CD8-positive, alpha-beta memory T cell (primary cell): ENCODE measurements around the gene CLPTM1L. TPM values are rescaled to one million over a fixed set of nuclear protein-coding genes. Genes with fewer than 3 reads are reported as not detected.
"Not testable (repeated sequence)": the region's sequence is repeated elsewhere in the genome, so short reads cannot be mapped to it uniquely, and the experiment has no call there.

Experiments
- CTCF ChIA-PET: fragments of 350-600 bp; sonication (Branson Sonifier 250); formaldehyde crosslinking; loops from one replicate; lab custom pipeline; 2021; ENCODE audit warnings: antibody characterized with exemption; lab: Charles Lee
- POLR2A ChIA-PET: fragments of 350-600 bp; sonication (Branson Sonifier 250); formaldehyde crosslinking; loops from one replicate; lab custom pipeline; 2021; ENCODE audit warnings: antibody characterized with exemption; lab: Charles Lee
- DNase-seq, 5 donors: peaks; one replicate each; pipeline versions ENCODE4 v3.0.0 to v3.0.0-alpha.2; 2020 to 2022; ENCODE audit warnings: mixed read lengths in 1 of 5
- H3K27ac ChIP-seq: one replicate; pipeline ENCODE4 v1.7.0; 2013; ENCODE audit warnings: low read depth, mild to moderate bottlenecking, low read length, moderate library complexity
- H3K27me3 ChIP-seq: 2 replicates; pipeline ENCODE4 v1.7.0; 2013; ENCODE audit warnings: low read length, mild to moderate bottlenecking; ENCODE audit not compliant: insufficient read depth, poor library complexity, severe bottlenecking
- H3K36me3 ChIP-seq: 2 replicates; pipeline ENCODE4 v1.7.0; 2013; ENCODE audit warnings: mild to moderate bottlenecking, low read length, moderate library complexity; ENCODE audit not compliant: insufficient read depth
- H3K4me1 ChIP-seq: 2 replicates; pipeline ENCODE4 v1.7.0; 2013; ENCODE audit warnings: mild to moderate bottlenecking, low read length, moderate library complexity; ENCODE audit not compliant: insufficient read depth
- H3K4me3 ChIP-seq: 2 replicates; pipeline ENCODE4 v1.7.0; 2013; ENCODE audit warnings: mild to moderate bottlenecking, low read length
- H3K9me3 ChIP-seq: 2 replicates; pipeline ENCODE4 v1.7.0; 2013; ENCODE audit warnings: mild to moderate bottlenecking, low read length
- H3K27ac Mint-ChIP-seq, 8 donors: one replicate each; pipeline ENCODE4 v1.8.0; 2020 to 2021; ENCODE audit warnings: mixed read lengths in 8 of 8, mild to moderate bottlenecking in 6 of 8, inconsistent platforms in 3 of 8, moderate library complexity in 3 of 8
- H3K27me3 Mint-ChIP-seq, 2 donors: one replicate each; pipeline ENCODE4 v1.8.0; 2020 to 2021; ENCODE audit warnings: mixed read lengths in 2 of 2, mild to moderate bottlenecking in 1 of 2, moderate library complexity in 1 of 2
- H3K36me3 Mint-ChIP-seq, 3 donors: one replicate each; pipeline ENCODE4 v1.8.0; 2020 to 2021; ENCODE audit warnings: mixed read lengths in 3 of 3, inconsistent platforms in 1 of 3, mild to moderate bottlenecking in 1 of 3
- H3K4me1 Mint-ChIP-seq, 3 donors: one replicate each; pipeline ENCODE4 v1.8.0; 2020 to 2021; ENCODE audit warnings: mixed read lengths in 3 of 3, inconsistent platforms in 1 of 3, mild to moderate bottlenecking in 1 of 3
- H3K4me3 Mint-ChIP-seq, 7 donors: one replicate each; pipeline ENCODE4 v1.8.0; 2020 to 2021; ENCODE audit warnings: mixed read lengths in 7 of 7, mild to moderate bottlenecking in 6 of 7, moderate library complexity in 4 of 7, inconsistent platforms in 2 of 7
- H3K9me3 Mint-ChIP-seq, 5 donors: one replicate each; pipeline ENCODE4 v1.8.0; 2020 to 2022; ENCODE audit warnings: mixed read lengths in 5 of 5, mild to moderate bottlenecking in 3 of 5, moderate library complexity in 2 of 5, inconsistent platforms in 1 of 5
- polyA plus RNA-seq: library from polyadenylated mRNA; unstranded; fragments of 300-500 nt; fragmentation: Illumina TruSeq; gene quantifications from one replicate; pipeline ENCODE4 v1.2.3, GENCODE V29; 2021
- total RNA-seq, 2 experiments: library from RNA; stranded (reverse); gene quantifications; one replicate each; pipeline ENCODE4 v1.2.3, GENCODE V29; 2021

Gene CLPTM1L
- total and polyA plus RNA-seq, 3 experiments from 2014 or later, result 68.1 to 110 (median 109) TPM

DNA sequence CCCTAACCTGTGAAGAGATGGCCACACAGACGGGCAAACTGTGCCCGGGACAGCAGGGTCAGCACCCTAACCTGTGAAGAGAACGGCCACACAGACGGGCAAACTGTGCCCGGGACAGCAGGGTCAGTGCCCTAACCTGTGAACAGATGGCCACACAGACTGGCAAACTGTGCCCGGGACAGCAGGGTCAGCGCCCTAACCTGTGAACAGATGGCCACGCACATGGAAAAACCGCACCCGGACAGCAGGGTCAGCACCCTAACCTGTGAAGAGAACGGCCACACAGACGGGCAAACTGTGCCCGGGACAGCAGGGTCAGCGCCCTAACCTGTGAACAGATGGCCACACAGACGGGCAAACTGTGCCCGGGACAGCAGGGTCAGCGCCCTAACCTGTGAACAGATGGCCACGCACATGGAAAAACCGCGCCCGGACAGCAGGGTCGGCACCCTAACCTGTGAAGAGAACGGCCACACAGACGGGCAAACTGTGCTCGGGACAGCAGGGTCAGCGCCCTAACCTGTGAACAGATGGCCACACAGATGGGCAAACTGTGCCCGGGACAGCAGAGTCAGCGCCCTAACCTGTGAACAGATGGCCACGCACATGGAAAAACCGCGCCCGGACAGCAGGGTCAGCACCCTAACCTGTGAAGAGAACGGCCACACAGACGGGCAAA lies 5.6 kb downstream of the CLPTM1L start:
- CTCF ChIA-PET, H3K27me3 Mint-ChIP-seq, H3K27me3 ChIP-seq, H3K4me3 ChIP-seq, DNase-seq, H3K4me3 Mint-ChIP-seq, H3K9me3 Mint-ChIP-seq, H3K27ac ChIP-seq, H3K27ac Mint-ChIP-seq, H3K9me3 ChIP-seq, POLR2A ChIA-PET: not testable (repeated sequence)
- H3K36me3 ChIP-seq, result peaks cover 53% of the 10 kb centered on the region
- H3K36me3 Mint-ChIP-seq, result peaks cover 4 to 85% (median 18%) of the 10 kb centered on the region in 3 donors
- peaks cover 31% of the 10 kb centered on the region for H3K4me1 ChIP-seq
- H3K4me1 Mint-ChIP-seq, result peaks cover 22 to 33% (median 28%) of the 10 kb centered on the region in 3 donors

DNA sequence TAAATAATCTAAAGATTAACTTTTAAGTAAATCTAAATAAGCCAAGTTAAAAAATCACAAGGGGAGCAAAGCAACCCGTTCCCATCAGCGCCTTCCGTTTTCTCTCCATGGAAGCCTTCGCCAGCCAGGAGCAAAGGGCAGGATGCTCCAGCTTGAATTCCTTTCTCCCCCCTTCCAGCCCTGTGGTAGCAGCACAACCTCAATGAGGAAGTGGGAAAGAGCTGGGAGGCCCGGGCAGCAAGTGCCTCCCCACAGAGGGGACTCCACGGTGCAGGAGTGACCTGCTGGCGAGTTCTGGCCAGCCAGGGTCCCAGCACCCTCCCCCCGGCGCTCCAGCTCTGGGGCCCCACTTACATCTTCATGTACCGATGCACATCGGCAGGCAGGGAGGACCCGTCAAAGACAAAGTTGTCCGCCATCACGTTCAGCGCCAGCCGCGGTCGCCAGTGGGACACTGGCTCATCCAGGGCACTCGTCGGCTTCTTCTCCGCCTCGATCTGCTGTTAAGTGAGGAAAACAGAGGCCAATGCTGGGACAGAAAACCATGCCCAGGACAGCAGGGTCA lies 6.3 kb downstream of the CLPTM1L start:
- Histone ChIP-seq H3K36me3 (peaks cover 59% of the 10 kb centered on the region), H3K9me3 (no peaks in the 10 kb centered on the region), H3K4me3 (no peak overlapping the region), H3K4me1 (peaks cover 24% of the 10 kb centered on the region), H3K27ac (no peak overlapping the region), H3K27me3 (no peaks in the 10 kb centered on the region)
- ChIA-PET CTCF (interaction anchor here (1.1 kb wide), 1 partner anchor 42 kb away, joined by 3 read pairs; no protein-coding TSS in a partner anchor), POLR2A (no interaction called here)
- Mint-ChIP-seq H3K36me3 (peaks cover 4 to 83% (median 14%) of the 10 kb centered on the region in 3 donors), H3K27ac (peak overlapping the region in 1 of 8 donors; percentile 57), H3K4me3 (no peak overlapping the region), H3K9me3 (no peaks in the 10 kb centered on the region), H3K4me1 (peaks cover 15 to 26% (median 21%) of the 10 kb centered on the region in 3 donors), H3K27me3 (no peaks in the 10 kb centered on the region)
- no peak for DNase-seq

DNA sequence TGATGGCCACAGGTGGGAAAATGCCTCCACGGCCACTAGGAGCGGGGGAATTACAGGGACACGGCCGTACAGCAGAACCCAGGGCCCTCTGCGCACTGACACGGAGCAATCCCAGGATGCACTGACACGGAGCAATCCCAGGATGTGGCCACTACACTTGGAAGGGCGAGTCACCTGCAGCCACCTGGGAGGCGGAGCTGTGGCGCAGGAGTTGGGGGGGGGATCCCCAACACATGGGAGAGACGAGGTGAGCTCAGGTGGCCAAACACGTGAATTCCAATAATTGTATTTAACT lies 6.8 kb downstream of the CLPTM1L start:
- CTCF ChIA-PET, result interaction anchor here (1.1 kb wide), 1 partner anchor 42 kb away, joined by 3 read pairs; no protein-coding TSS in a partner anchor
- H3K4me1 ChIP-seq, result peaks cover 20% of the 10 kb centered on the region
- H3K4me1 Mint-ChIP-seq, result peaks cover 12 to 21% (median 17%) of the 10 kb centered on the region in 3 donors
- POLR2A ChIA-PET, result no interaction called here
- no peaks in the 10 kb centered on the region for H3K9me3 Mint-ChIP-seq
- peaks cover 63% of the 10 kb centered on the region for H3K36me3 ChIP-seq
- no peak overlapping the region for H3K27ac ChIP-seq
- H3K36me3 Mint-ChIP-seq, result peaks cover 8 to 85% (median 13%) of the 10 kb centered on the region in 3 donors
- H3K4me3 Mint-ChIP-seq, result no peak overlapping the region
- H3K27me3 ChIP-seq, result no peaks in the 10 kb centered on the region
- H3K4me3 ChIP-seq, result no peak overlapping the region
- no peak for DNase-seq
- H3K27ac Mint-ChIP-seq, result no peak overlapping the region
- no peaks in the 10 kb centered on the region for H3K27me3 Mint-ChIP-seq
- no peaks in the 10 kb centered on the region for H3K9me3 ChIP-seq

GRCh38 chr5:1337489-1338195 lies 7.3 kb downstream of the CLPTM1L start:
- Histone ChIP-seq H3K27ac (no peak overlapping the region), H3K27me3 (no peaks in the 10 kb centered on the region), H3K4me3 (no peak overlapping the region), H3K9me3 (no peaks in the 10 kb centered on the region), H3K36me3 (peaks cover 68% of the 10 kb centered on the region), H3K4me1 (peaks cover 17% of the 10 kb centered on the region)
- Mint-ChIP-seq H3K36me3 (peaks cover 9 to 85% (median 14%) of the 10 kb centered on the region in 3 donors), H3K27ac (no peak overlapping the region), H3K4me1 (peaks cover 10 to 18% (median 14%) of the 10 kb centered on the region in 3 donors), H3K9me3 (no peaks in the 10 kb centered on the region), H3K27me3 (no peaks in the 10 kb centered on the region), H3K4me3 (no peak overlapping the region)
- DNase-seq, result no peak
- ChIA-PET CTCF (interaction anchor here (1.0 to 1.1 kb wide), 2 partner anchors 43 to 307 kb away, joined by 3 read pairs; no protein-coding TSS in a partner anchor), POLR2A (no interaction called here)

GRCh38 chr5:1336749-1337488 lies 8.0 kb downstream of the CLPTM1L start:
- no peak for DNase-seq
- Mint-ChIP-seq H3K4me3 (no peak overlapping the region), H3K4me1 (peaks cover 8 to 18% (median 14%) of the 10 kb centered on the region in 3 donors), H3K27ac (no peak overlapping the region), H3K27me3 (no peaks in the 10 kb centered on the region), H3K36me3 (peaks cover 14 to 86% (median 16%) of the 10 kb centered on the region in 3 donors), H3K9me3 (no peaks in the 10 kb centered on the region)
- Histone ChIP-seq H3K36me3 (peaks cover 76% of the 10 kb centered on the region), H3K9me3 (no peaks in the 10 kb centered on the region), H3K27me3 (no peaks in the 10 kb centered on the region), H3K4me1 (peaks cover 10% of the 10 kb centered on the region), H3K4me3 (no peak overlapping the region), H3K27ac (no peak overlapping the region)
- ChIA-PET CTCF (interaction anchor here (1.0 kb wide), 1 partner anchor 308 kb away, joined by 3 read pairs; no protein-coding TSS in a partner anchor), POLR2A (no interaction called here)

DNA sequence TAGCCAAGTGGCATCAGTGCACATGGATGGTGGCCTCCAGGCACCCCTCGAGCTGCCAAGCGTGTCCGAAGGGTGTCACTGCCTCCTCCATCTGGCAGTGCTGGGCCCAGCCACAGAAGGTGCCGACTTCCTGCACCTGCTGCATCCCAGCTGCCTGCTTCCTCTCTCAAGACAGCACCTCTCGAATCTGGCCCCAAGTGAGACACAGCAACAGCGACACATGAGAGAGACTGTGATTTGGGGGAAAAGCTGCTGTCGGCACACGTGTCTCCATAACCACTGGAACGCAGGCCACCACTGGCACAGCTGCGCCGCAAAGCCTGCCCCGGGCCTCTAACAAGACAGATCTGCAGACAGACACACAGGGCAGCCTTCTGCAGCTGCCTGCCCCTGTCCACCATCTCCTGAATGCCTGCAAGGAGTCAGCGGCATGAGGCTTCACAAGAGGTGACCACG lies 8.8 kb downstream of the CLPTM1L start:
- Mint-ChIP-seq H3K4me3 (peak overlapping the region in 1 of 7 donors; percentile 51), H3K27ac (no peak overlapping the region), H3K4me1 (peaks cover 5 to 13% (median 9%) of the 10 kb centered on the region in 3 donors), H3K27me3 (no peaks in the 10 kb centered on the region), H3K9me3 (no peaks in the 10 kb centered on the region), H3K36me3 (peaks cover 10 to 86% (median 14%) of the 10 kb centered on the region in 3 donors)
- Histone ChIP-seq H3K4me1 (peaks cover 7% of the 10 kb centered on the region), H3K9me3 (no peaks in the 10 kb centered on the region), H3K4me3 (no peak overlapping the region), H3K36me3 (peaks cover 75% of the 10 kb centered on the region), H3K27me3 (no peaks in the 10 kb centered on the region), H3K27ac (no peak overlapping the region)
- ChIA-PET POLR2A (no interaction called here), CTCF (no interaction called here)
- DNase-seq, result no peak

- H3K36me3 ChIP-seq, result peaks cover 73% of the 10 kb centered on the region
- H3K36me3 Mint-ChIP-seq, result peaks cover 8 to 86% (median 14%) of the 10 kb centered on the region in 3 donors
- no peak overlapping the region for H3K4me3 ChIP-seq
- H3K9me3 ChIP-seq, result no peaks in the 10 kb centered on the region
- no peaks in the 10 kb centered on the region for H3K9me3 Mint-ChIP-seq
- H3K4me1 ChIP-seq, result peaks cover 7% of the 10 kb centered on the region
- no peak overlapping the region for H3K27ac Mint-ChIP-seq
- no peak overlapping the region for H3K27ac ChIP-seq
- ChIA-PET POLR2A (no interaction called here), CTCF (no interaction called here)
- H3K4me3 Mint-ChIP-seq, result no peak overlapping the region
- H3K4me1 Mint-ChIP-seq, result peaks cover 5 to 10% (median 5%) of the 10 kb centered on the region in 3 donors
- H3K27me3 Mint-ChIP-seq, result no peaks in the 10 kb centered on the region
- no peaks in the 10 kb centered on the region for H3K27me3 ChIP-seq
- no peak for DNase-seq
Observed at GRCh38 chr5:1335540-1336095, 9.3 kb downstream of the CLPTM1L start.
